A673 (cell line): ENCODE data around the gene TMEM18.

Source experiments
- EZH2 ChIP-seq: fragments of 200-600 bp; sonication (generic); IDR thresholded peaks from 2 replicates; pipeline ENCODE4 v1.6.1; 2017; ENCODE audit warnings: borderline replicate concordance, low read depth, mild to moderate bottlenecking, mixed read lengths, antibody characterized with exemption, low read length; ENCODE audit not compliant: poor library complexity, severe bottlenecking
- TF ChIP-seq, protein P1 (sequence below): fragments of 300-800, 200-600 bp; sonication (generic); conservative IDR thresholded peaks from 2 replicates; pipeline ENCODE4 v1.5.1; 2017; ENCODE audit warnings: low read depth, mild to moderate bottlenecking, antibody characterized with exemption, low read length, moderate library complexity, mixed read lengths

DNA sequence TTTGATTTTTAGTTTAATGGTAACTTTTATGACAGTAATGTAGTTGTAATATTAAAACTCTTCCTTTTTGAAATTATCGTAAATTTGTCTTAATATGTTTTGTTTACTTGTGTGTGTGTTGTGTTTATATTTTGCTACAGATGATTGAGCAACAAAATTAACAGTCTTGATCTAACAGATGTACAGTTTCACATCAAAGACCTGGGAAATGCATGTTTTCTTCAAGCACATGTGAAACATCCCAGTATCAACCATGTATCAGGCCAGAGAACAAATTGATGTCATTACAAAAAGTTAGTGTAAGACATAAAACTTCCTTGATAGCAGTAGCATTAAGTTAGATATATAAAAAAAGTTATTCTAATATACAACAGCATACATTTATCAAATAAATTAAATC lies 45.5 kb downstream of the TMEM18 start:
- TF ChIP-seq, protein P1, sequence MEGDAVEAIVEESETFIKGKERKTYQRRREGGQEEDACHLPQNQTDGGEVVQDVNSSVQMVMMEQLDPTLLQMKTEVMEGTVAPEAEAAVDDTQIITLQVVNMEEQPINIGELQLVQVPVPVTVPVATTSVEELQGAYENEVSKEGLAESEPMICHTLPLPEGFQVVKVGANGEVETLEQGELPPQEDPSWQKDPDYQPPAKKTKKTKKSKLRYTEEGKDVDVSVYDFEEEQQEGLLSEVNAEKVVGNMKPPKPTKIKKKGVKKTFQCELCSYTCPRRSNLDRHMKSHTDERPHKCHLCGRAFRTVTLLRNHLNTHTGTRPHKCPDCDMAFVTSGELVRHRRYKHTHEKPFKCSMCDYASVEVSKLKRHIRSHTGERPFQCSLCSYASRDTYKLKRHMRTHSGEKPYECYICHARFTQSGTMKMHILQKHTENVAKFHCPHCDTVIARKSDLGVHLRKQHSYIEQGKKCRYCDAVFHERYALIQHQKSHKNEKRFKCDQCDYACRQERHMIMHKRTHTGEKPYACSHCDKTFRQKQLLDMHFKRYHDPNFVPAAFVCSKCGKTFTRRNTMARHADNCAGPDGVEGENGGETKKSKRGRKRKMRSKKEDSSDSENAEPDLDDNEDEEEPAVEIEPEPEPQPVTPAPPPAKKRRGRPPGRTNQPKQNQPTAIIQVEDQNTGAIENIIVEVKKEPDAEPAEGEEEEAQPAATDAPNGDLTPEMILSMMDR: no peak
- TF ChIP-seq EZH2: no peak
